Keratinocyte (primary cell): Measurements from ENCODE around the gene BOLA3. TPM values are rescaled to one million over a fixed set of nuclear protein-coding genes. Genes with fewer than 3 reads are reported as not detected.
"Not testable (repeated sequence)": the region's sequence is repeated elsewhere in the genome, so short reads cannot be mapped to it uniquely, and the experiment has no call there.

Experiments
- DNase-seq: peaks from one replicate; pipeline ENCODE4 v3.0.0-alpha.2; 2011; ENCODE audit warnings: low read depth, missing footprints, low spot score
- FAIRE-seq: peaks from 2 replicates; lab custom pipeline; 2011; peaks lifted over from hg19 to GRCh38; lab: Jason Lieb, UNC
- H2AFZ ChIP-seq: 2 replicates; pipeline ENCODE4 v1.6.0; 2012; ENCODE audit warnings: low read length, control low read depth, inconsistent platforms; ENCODE audit not compliant: control insufficient read depth
- H3K27ac ChIP-seq: 2 replicates; pipeline ENCODE4 v1.5.1; 2011; ENCODE audit warnings: low read length; ENCODE audit not compliant: control insufficient read depth, insufficient read depth
- H3K27me3 ChIP-seq: 3 replicates; pipeline ENCODE4 v1.6.0; 2011; ENCODE audit warnings: low read length; ENCODE audit not compliant: control insufficient read depth, insufficient read depth; ENCODE audit errors: extremely low read depth
- H3K36me3 ChIP-seq, 2 experiments: 2 replicates in 1 of 2; 3 replicates in 1 of 2; pipeline ENCODE4 v1.5.1; 2011; ENCODE audit warnings: low read length in 2 of 2, mild to moderate bottlenecking in 1 of 2; ENCODE audit not compliant: control insufficient read depth in 2 of 2, insufficient read depth in 2 of 2; ENCODE audit errors: extremely low read depth in 1 of 2
- H3K4me1 ChIP-seq: 3 replicates; pipeline ENCODE4 v1.5.1; 2011; ENCODE audit warnings: low read length; ENCODE audit not compliant: control insufficient read depth, insufficient read depth; ENCODE audit errors: extremely low read depth
- H3K4me2 ChIP-seq: 3 replicates; pipeline ENCODE4 v1.6.0; 2011; ENCODE audit warnings: low read depth, low read length; ENCODE audit not compliant: control insufficient read depth, insufficient read depth; ENCODE audit errors: extremely low read depth
- H3K4me3 ChIP-seq, 3 experiments: fragments of 200-600 bp in 1 of 3; sonication (generic) in 1 of 3; 2 replicates in 2 of 3; 3 replicates in 1 of 3; pipeline ENCODE4 v1.5.1; 2011 to 2016; ENCODE audit warnings: low read length in 3 of 3, mild to moderate bottlenecking in 3 of 3, control low read depth in 2 of 3, inconsistent platforms in 1 of 3, low read depth in 1 of 3, mixed read lengths in 1 of 3, mixed run types in 1 of 3, moderate library complexity in 1 of 3; ENCODE audit not compliant: control insufficient read depth in 2 of 3, insufficient read depth in 2 of 3; ENCODE audit errors: extremely low read depth in 1 of 3
- H3K79me2 ChIP-seq: 2 replicates; pipeline ENCODE4 v1.6.0; 2012; ENCODE audit warnings: low read length; ENCODE audit not compliant: control insufficient read depth, insufficient read depth
- H3K9ac ChIP-seq: 3 replicates; pipeline ENCODE4 v1.6.0; 2011; ENCODE audit warnings: low read length; ENCODE audit not compliant: control insufficient read depth, insufficient read depth; ENCODE audit errors: extremely low read depth
- H3K9me1 ChIP-seq: 3 replicates; pipeline ENCODE4 v1.6.0; 2011; ENCODE audit warnings: low read length; ENCODE audit not compliant: control insufficient read depth, insufficient read depth; ENCODE audit errors: extremely low read depth
- H3K9me3 ChIP-seq: 2 replicates; pipeline ENCODE4 v1.5.1; 2012; ENCODE audit warnings: low read depth, low read length; ENCODE audit not compliant: control insufficient read depth
- H4K20me1 ChIP-seq: 3 replicates; pipeline ENCODE4 v1.6.0; 2011; ENCODE audit warnings: low read length; ENCODE audit not compliant: control insufficient read depth, insufficient read depth; ENCODE audit errors: extremely low read depth
- CTCF ChIP-seq, 3 experiments: IDR thresholded peaks in 1 of 3; conservative IDR thresholded peaks in 1 of 3; optimal IDR thresholded peaks in 1 of 3; 2 replicates in 2 of 3; 3 replicates in 1 of 3; pipeline versions ENCODE3 to v1.5.1; 2011; ENCODE audit warnings: low read length in 3 of 3, mild to moderate bottlenecking in 3 of 3, moderate library complexity in 2 of 3, control low read depth in 1 of 3, inconsistent platforms in 1 of 3; ENCODE audit not compliant: insufficient read depth in 2 of 3; ENCODE audit errors: extremely low read depth in 1 of 3
- EZH2 ChIP-seq: IDR thresholded peaks from one replicate; pipeline ENCODE4 v1.6.1; 2012; ENCODE audit warnings: inconsistent platforms, mild to moderate bottlenecking, low read length, moderate library complexity
- dilution Hi-C: fragments of 300-500 bp; cut with MboI; formaldehyde crosslinking; loops from one replicate; pipeline ENCODE4 v1.7.0; 2020; ENCODE audit warnings: low sequenced_read_pairs; ENCODE audit not compliant: extremely low pct_ligation_motif_present
- polyA plus RNA-seq, 5 experiments: library from polyadenylated mRNA; depleted of rRNA in 3 of 5; stranded (reverse) in 3 of 5; stranded (forward) in 1 of 5; unstranded in 1 of 5; fragments of >200 nt; gene quantifications; 1 replicate in 1 of 5; 2 replicates in 3 of 5; 3 replicates in 1 of 5; pipeline versions ENCODE4 v1.2.1 to v1.2.3, GENCODE V29; 2011 to 2012; ENCODE audit warnings: missing spikeins in 2 of 5, low read depth in 1 of 5, low replicate concordance in 1 of 5

Gene BOLA3
- polyA plus RNA-seq, 1 donor (not counting 4 experiments of a cell fraction or from before 2014, with no cell fraction given), result 116 TPM

- no peaks in the 10 kb centered on the region for H3K27me3 ChIP-seq
- TF ChIP-seq EZH2, result no peak
- TF ChIP-seq CTCF (optimal IDR thresholded peaks at IDR 0.05 in 1 of 3, IDR thresholded peaks at IDR 0.05 in 1 of 3, conservative IDR thresholded peaks at IDR 0.05 in 1 of 3; ENCODE audit: extremely low read depth in 1 of 3, insufficient read depth in 2 of 3, low read length in 3 of 3), result no peak
- no peaks in the 10 kb centered on the region for H4K20me1 ChIP-seq
- DNase-seq (peak; percentile 21), FAIRE-seq (no peak)
- dilution Hi-C loops, result no loop called here
- peak overlapping the region; percentile 56 for H3K4me2 ChIP-seq
- H3K9me3 ChIP-seq, result no peaks in the 10 kb centered on the region
- H3K9ac ChIP-seq, result no peak overlapping the region
- no peaks in the 10 kb centered on the region for H3K9me1 ChIP-seq
- H2AFZ ChIP-seq, result peak overlapping the region; percentile 26
- H3K79me2 ChIP-seq, result no peaks in the 10 kb centered on the region
- H3K27ac ChIP-seq, result no peak overlapping the region
- peak overlapping the region in 1 of 3 experiments; percentile 27 for H3K4me3 ChIP-seq
- H3K4me1 ChIP-seq, result peaks cover 6% of the 10 kb centered on the region
- peaks cover 8 to 12% of the 10 kb centered on the region in 2 experiments for H3K36me3 ChIP-seq
These were observed 17.3 kb downstream of the BOLA3 start for GRCh38 chr2:74130211-74130995.

- DNase-seq (no peak), FAIRE-seq (no peak)
- Histone ChIP-seq H3K9ac (no peak overlapping the region), H3K4me1 (peaks cover 6% of the 10 kb centered on the region), H3K9me3 (no peaks in the 10 kb centered on the region), H4K20me1 (no peaks in the 10 kb centered on the region), H3K4me2 (no peak overlapping the region), H2AFZ (no peak overlapping the region), H3K4me3 (no peak overlapping the region), H3K79me2 (no peaks in the 10 kb centered on the region), H3K27me3 (no peaks in the 10 kb centered on the region), H3K9me1 (no peaks in the 10 kb centered on the region), H3K27ac (no peak overlapping the region), H3K36me3 (no peaks in the 10 kb centered on the region)
- no peak for TF ChIP-seq EZH2
- no peak for TF ChIP-seq CTCF (optimal IDR thresholded peaks at IDR 0.05 in 1 of 3, IDR thresholded peaks at IDR 0.05 in 1 of 3, conservative IDR thresholded peaks at IDR 0.05 in 1 of 3; ENCODE audit: extremely low read depth in 1 of 3, insufficient read depth in 2 of 3, low read length in 3 of 3)
- dilution Hi-C loops, result no loop called here
These were observed 19.5 kb downstream of the BOLA3 start for GRCh38 chr2:74128206-74128605.

GRCh38 chr2:74123955-74124354, 23.8 kb downstream of the BOLA3 start:
- H3K27ac ChIP-seq, H3K36me3 ChIP-seq, FAIRE-seq, H3K4me3 ChIP-seq, H3K4me1 ChIP-seq, H3K9me3 ChIP-seq, H3K4me2 ChIP-seq, H3K79me2 ChIP-seq, DNase-seq, H3K9ac ChIP-seq, H2AFZ ChIP-seq, H4K20me1 ChIP-seq, H3K27me3 ChIP-seq, dilution Hi-C loops, H3K9me1 ChIP-seq: not testable (repeated sequence)

GRCh38 chr2:74121846-74122245, 25.9 kb downstream of the BOLA3 start:
- H3K9me3 ChIP-seq, H4K20me1 ChIP-seq, H3K36me3 ChIP-seq, DNase-seq, H3K4me2 ChIP-seq, H3K27me3 ChIP-seq, H3K9ac ChIP-seq, H3K4me3 ChIP-seq, H3K27ac ChIP-seq, dilution Hi-C loops, H3K4me1 ChIP-seq, FAIRE-seq, H2AFZ ChIP-seq, H3K79me2 ChIP-seq, H3K9me1 ChIP-seq: not testable (repeated sequence)
